ENCODE data around the gene COL23A1. TPM values are rescaled to one million over a fixed set of nuclear protein-coding genes. Genes with fewer than 3 reads are reported as not detected.

Gene COL23A1
- total RNA-seq, 1 experiment from 2014 or later: 15.0 TPM

DNA sequence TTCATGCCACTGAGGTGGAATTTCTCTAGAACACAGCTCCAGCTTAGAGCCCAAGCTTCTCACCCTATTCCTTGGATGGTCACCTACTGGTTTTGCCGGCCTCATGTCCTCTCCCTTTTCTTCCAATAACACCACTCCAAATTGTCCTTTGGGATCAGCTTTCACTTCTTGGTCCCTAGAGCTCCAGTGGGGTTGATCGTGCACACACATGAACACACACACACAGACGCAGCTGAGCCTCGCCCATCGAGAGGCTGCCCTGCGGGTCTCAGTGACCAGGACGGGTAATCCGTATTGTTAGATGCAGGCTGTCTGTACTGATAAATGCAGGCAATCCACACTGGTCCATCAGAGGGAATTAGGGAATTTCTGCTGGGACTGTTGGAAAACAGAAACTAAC lies 6.9 kb downstream of the COL23A1 start:
- no peaks in the 10 kb centered on the region for H3K9me3 Mint-ChIP-seq
- TF ChIP-seq, protein P1, sequence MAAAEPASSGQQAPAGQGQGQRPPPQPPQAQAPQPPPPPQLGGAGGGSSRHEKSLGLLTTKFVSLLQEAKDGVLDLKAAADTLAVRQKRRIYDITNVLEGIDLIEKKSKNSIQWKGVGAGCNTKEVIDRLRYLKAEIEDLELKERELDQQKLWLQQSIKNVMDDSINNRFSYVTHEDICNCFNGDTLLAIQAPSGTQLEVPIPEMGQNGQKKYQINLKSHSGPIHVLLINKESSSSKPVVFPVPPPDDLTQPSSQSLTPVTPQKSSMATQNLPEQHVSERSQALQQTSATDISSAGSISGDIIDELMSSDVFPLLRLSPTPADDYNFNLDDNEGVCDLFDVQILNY (CRISPR knock-in tag; IDR thresholded peaks at IDR 0.05): no peak
- TF ChIP-seq TCF7 (CRISPR knock-in tag; IDR thresholded peaks at IDR 0.05; ENCODE audit: low read depth) (no peak), PRRX2 (CRISPR knock-in tag; IDR thresholded peaks at IDR 0.05) (no peak), TP53 (CRISPR knock-in tag; IDR thresholded peaks at IDR 0.05) (no peak), ZNF317 (CRISPR knock-in tag; IDR thresholded peaks at IDR 0.05; ENCODE audit: borderline replicate concordance, low read depth) (no peak), ATF1 (CRISPR knock-in tag; IDR thresholded peaks at IDR 0.05) (no peak), ZNF396 (CRISPR knock-in tag; IDR thresholded peaks at IDR 0.05; ENCODE audit: borderline replicate concordance) (no peak), EMX1 (CRISPR knock-in tag; IDR thresholded peaks at IDR 0.05) (no peak), FOXK1 (CRISPR knock-in tag; IDR thresholded peaks at IDR 0.05) (no peak)
- TF ChIP-seq, protein P2, sequence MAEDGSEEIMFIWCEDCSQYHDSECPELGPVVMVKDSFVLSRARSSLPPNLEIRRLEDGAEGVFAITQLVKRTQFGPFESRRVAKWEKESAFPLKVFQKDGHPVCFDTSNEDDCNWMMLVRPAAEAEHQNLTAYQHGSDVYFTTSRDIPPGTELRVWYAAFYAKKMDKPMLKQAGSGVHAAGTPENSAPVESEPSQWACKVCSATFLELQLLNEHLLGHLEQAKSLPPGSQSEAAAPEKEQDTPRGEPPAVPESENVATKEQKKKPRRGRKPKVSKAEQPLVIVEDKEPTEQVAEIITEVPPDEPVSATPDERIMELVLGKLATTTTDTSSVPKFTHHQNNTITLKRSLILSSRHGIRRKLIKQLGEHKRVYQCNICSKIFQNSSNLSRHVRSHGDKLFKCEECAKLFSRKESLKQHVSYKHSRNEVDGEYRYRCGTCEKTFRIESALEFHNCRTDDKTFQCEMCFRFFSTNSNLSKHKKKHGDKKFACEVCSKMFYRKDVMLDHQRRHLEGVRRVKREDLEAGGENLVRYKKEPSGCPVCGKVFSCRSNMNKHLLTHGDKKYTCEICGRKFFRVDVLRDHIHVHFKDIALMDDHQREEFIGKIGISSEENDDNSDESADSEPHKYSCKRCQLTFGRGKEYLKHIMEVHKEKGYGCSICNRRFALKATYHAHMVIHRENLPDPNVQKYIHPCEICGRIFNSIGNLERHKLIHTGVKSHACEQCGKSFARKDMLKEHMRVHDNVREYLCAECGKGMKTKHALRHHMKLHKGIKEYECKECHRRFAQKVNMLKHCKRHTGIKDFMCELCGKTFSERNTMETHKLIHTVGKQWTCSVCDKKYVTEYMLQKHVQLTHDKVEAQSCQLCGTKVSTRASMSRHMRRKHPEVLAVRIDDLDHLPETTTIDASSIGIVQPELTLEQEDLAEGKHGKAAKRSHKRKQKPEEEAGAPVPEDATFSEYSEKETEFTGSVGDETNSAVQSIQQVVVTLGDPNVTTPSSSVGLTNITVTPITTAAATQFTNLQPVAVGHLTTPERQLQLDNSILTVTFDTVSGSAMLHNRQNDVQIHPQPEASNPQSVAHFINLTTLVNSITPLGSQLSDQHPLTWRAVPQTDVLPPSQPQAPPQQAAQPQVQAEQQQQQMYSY (CRISPR knock-in tag; IDR thresholded peaks at IDR 0.05): no peak
- peaks cover 11% of the 10 kb centered on the region for H3K27me3 Mint-ChIP-seq (ENCODE audit: low read depth)
- DNase-seq (ENCODE audit: low spot score) (no peak), ATAC-seq (no peak)
- POLR2A ChIA-PET: no interaction called here
- no peaks in the 10 kb centered on the region for H3K36me3 Mint-ChIP-seq
- peaks cover 21% of the 10 kb centered on the region for H3K4me1 Mint-ChIP-seq
- no peak overlapping the region for H3K4me3 Mint-ChIP-seq
- H3K27ac Mint-ChIP-seq: 0 out of 2 replicates have a peak overlapping the region, but pooled peaks have one; percentile 22
- CTCF ChIA-PET: interaction anchor here (0.6 to 3.3 kb wide), 5 partner anchors 122 to 348 kb away, joined by 3 to 10 read pairs (median 5); no protein-coding TSS in a partner anchor

- no peak overlapping the region for H3K4me3 Mint-ChIP-seq
Measured at GRCh38 chr5:178582291-178582690, 7.9 kb downstream of the COL23A1 start.

More at GRCh38 chr5:178582291-178582690, 7.9 kb downstream of the COL23A1 start:
- ATAC-seq (no peak), DNase-seq (ENCODE audit: low spot score) (no peak)
- no peak for TF ChIP-seq HMGXB4 (CRISPR knock-in tag; IDR thresholded peaks at IDR 0.05)
- no peak for TF ChIP-seq FOXK1 (CRISPR knock-in tag; IDR thresholded peaks at IDR 0.05)
- TF ChIP-seq ZNF138 (CRISPR knock-in tag; conservative IDR thresholded peaks at IDR 0.05): no peak
- TF ChIP-seq, protein P3, sequence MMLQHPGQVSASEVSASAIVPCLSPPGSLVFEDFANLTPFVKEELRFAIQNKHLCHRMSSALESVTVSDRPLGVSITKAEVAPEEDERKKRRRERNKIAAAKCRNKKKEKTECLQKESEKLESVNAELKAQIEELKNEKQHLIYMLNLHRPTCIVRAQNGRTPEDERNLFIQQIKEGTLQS (CRISPR knock-in tag; conservative IDR thresholded peaks at IDR 0.05): no peak
- no peak for TF ChIP-seq JUN (CRISPR knock-in tag; IDR thresholded peaks at IDR 0.05)
- TF ChIP-seq ZNF396 (CRISPR knock-in tag; IDR thresholded peaks at IDR 0.05; ENCODE audit: borderline replicate concordance): no peak
- no peak for TF ChIP-seq TCF7 (CRISPR knock-in tag; IDR thresholded peaks at IDR 0.05; ENCODE audit: low read depth)
- TF ChIP-seq GTF2I (CRISPR knock-in tag; conservative IDR thresholded peaks at IDR 0.05): no peak
- no peak for TF ChIP-seq NR2C2 (CRISPR knock-in tag; IDR thresholded peaks at IDR 0.05)
- no peak for TF ChIP-seq OVOL2 (CRISPR knock-in tag; IDR thresholded peaks at IDR 0.05; ENCODE audit: borderline replicate concordance)
- no peak for TF ChIP-seq TEAD4 (CRISPR knock-in tag; IDR thresholded peaks at IDR 0.05)
- H3K9me3 Mint-ChIP-seq: no peaks in the 10 kb centered on the region
- H3K4me1 Mint-ChIP-seq: peaks cover 17% of the 10 kb centered on the region
- H3K36me3 Mint-ChIP-seq: no peaks in the 10 kb centered on the region
- 0 out of 2 replicates have a peak, but pooled peaks cover under 1% of the 10 kb centered on the region for H3K27me3 Mint-ChIP-seq (ENCODE audit: low read depth)
- H3K27ac Mint-ChIP-seq: no peak overlapping the region
- CTCF ChIA-PET: interaction anchor here (0.7 to 3.3 kb wide), 4 partner anchors 9 to 298 kb away, joined by 3 to 10 read pairs (median 8); no protein-coding TSS in a partner anchor
- POLR2A ChIA-PET: no interaction called here
